Urothelium cell line (cell line): ENCODE data around the gene SIN3A.
"Not testable (repeated sequence)": the region's sequence is repeated elsewhere in the genome, so short reads cannot be mapped to it uniquely, and the experiment has no call there.

Source experiments
- DNase-seq: peaks from one replicate; pipeline ENCODE4 v3.0.0; 2011; ENCODE audit warnings: low spot score, mixed read lengths
- FAIRE-seq: peaks from 2 replicates; lab custom pipeline; 2011; peaks lifted over from hg19 to GRCh38; lab: Jason Lieb, UNC

The SIN3A gene

GRCh38 chr15:75339531-75340240 lies 111.8 kb downstream of the SIN3A start:
- no peak for FAIRE-seq

GRCh38 chr15:75338661-75339240 lies 112.7 kb downstream of the SIN3A start:
- no peak for DNase-seq
- FAIRE-seq = no peak

More at GRCh38 chr15:75339531-75340240, 111.8 kb downstream of the SIN3A start:
- no peak for DNase-seq

GRCh38 chr15:75335705-75336355 lies 115.7 kb downstream of the SIN3A start, which contains the start of gene COMMD4:
Gene COMMD4, plus strand, starts transcription at chr15:75336063. Its CDS starts 27 bp downstream, at chr15:75336090.
- DNase-seq (peak; percentile 80), FAIRE-seq (no peak)

GRCh38 chr15:75335313-75335704 lies 116.2 kb downstream of the SIN3A start:
- FAIRE-seq = no peak
- no peak for DNase-seq

GRCh38 chr15:75333654-75334419 lies 117.7 kb downstream of the SIN3A start:
- not testable (repeated sequence) for FAIRE-seq

GRCh38 chr15:75332093-75332492 lies 119.4 kb downstream of the SIN3A start:
- FAIRE-seq, DNase-seq: not testable (repeated sequence)

More at GRCh38 chr15:75333654-75334419, 117.7 kb downstream of the SIN3A start:
- not testable (repeated sequence) for DNase-seq

DNA sequence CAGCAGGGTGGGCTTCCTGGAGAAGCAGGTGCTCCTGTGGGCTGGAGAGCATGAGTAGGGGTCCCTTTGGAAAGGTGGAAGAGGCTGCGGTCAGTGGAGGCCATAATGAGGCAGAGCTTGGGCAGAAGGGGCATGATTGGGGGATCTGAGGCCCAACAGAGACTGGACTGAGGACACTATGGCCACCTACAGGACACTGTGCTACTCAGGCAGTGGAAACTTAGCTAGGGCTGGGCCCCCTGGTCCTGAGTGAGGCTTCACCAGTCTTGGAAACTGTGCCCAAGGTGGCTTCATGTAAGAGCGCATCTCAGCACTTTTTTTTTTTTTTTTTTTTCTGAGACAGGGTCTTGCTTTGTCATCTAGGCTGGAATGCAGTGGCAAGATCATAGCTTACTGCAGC lies 121.9 kb downstream of the SIN3A start:
- no peak for DNase-seq
- FAIRE-seq = no peak

- no peak for DNase-seq
- FAIRE-seq = no peak
Observed at GRCh38 chr15:75328493-75329314, 122.8 kb downstream of the SIN3A start.

DNA sequence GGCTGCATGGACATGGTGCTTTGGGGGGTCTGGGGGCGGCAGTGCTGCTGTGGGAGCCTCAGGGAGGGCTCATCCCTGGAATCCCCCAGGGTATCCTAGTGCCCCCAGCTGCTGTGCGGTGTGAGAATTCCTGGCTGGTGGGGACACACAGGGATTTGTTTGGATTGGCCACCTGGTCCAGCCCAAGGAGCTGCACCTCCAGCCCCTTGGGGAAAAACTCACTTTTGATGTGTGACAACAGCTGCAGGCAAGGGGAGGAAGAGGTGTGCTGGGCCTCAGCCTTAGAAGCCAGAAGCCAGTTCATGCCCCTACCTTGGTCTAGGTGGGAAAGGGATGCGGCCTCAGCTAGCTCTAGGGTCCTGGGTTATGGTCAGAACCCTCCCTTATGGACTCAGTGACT lies 124.0 kb downstream of the SIN3A start:
- DNase-seq (no peak), FAIRE-seq (no peak)

- FAIRE-seq (no peak), DNase-seq (no peak)
Observed at GRCh38 chr15:75327005-75327404, 124.5 kb downstream of the SIN3A start.

- DNase-seq (no peak), FAIRE-seq (no peak)
Observed at GRCh38 chr15:75325922-75326321, 125.6 kb downstream of the SIN3A start.

DNA sequence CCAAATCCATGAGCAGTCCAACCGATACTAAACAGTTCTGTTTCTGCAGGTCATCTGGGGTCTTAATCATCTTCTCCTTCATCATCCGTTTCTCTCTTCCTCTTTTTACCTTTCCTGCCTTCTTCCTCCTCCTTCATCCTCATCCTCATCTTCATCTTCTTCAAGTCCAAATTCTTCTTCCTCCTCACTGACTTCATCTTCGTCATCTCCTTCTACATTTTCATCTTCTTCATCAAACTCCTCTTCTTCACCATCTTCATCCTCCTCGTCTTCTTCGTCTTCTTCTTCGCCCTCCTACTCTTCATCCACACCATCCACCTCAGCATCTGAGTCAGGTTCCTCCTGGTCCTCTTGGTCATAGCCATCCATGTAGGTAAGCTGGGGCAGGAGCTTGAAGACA lies 129.8 kb downstream of the SIN3A start:
- FAIRE-seq (no peak), DNase-seq (no peak)
